Parathyroid adenoma (tissue), 2 donors: ENCODE results near the gene CTCFL.

Source experiments
- H2AFZ ChIP-seq: fragments of 300-600 bp; sonication (generic); one replicate; pipeline ENCODE4 v1.7.0; 2017; ENCODE audit warnings: antibody characterized with exemption, mild to moderate bottlenecking
- H3K27ac ChIP-seq: fragments of 300-600 bp; sonication (generic); one replicate; pipeline ENCODE4 v1.7.0; 2017
- H3K27me3 ChIP-seq: fragments of 300-600 bp; sonication (generic); one replicate; pipeline ENCODE4 v1.7.0; 2017; ENCODE audit warnings: low read length; ENCODE audit not compliant: control insufficient read depth, insufficient read depth
- H3K36me3 ChIP-seq: fragments of 300-600 bp; sonication (generic); one replicate; pipeline ENCODE4 v1.7.0; 2017; ENCODE audit warnings: low read length; ENCODE audit not compliant: control insufficient read depth, insufficient read depth
- H3K4me1 ChIP-seq: fragments of 300-600 bp; sonication (generic); one replicate; pipeline ENCODE4 v1.7.0; 2017; ENCODE audit warnings: control low read depth
- H3K4me2 ChIP-seq: fragments of 300-600 bp; sonication (generic); one replicate; pipeline ENCODE4 v1.7.0; 2017; ENCODE audit warnings: low read length
- H3K4me3 ChIP-seq: fragments of 300-600 bp; sonication (generic); one replicate; pipeline ENCODE4 v1.7.0; 2017; ENCODE audit warnings: low read depth, low read length
- H3K79me2 ChIP-seq: fragments of 300-600 bp; sonication (generic); one replicate; pipeline ENCODE4 v1.7.0; 2017; ENCODE audit warnings: control low read depth
- H3K9ac ChIP-seq: fragments of 300-600 bp; sonication (generic); one replicate; pipeline ENCODE4 v1.7.0; 2017; ENCODE audit warnings: mild to moderate bottlenecking
- H3K9me3 ChIP-seq: fragments of 300-600 bp; sonication (generic); one replicate; pipeline ENCODE4 v1.7.0; 2017; ENCODE audit warnings: low read length; ENCODE audit not compliant: control insufficient read depth
- TF ChIP-seq, protein P1 (sequence below): fragments of 300-600 bp; sonication (generic); IDR thresholded peaks from one replicate; pipeline ENCODE4 v1.7.0; 2017; ENCODE audit warnings: antibody characterized with exemption, mild to moderate bottlenecking
- donor health status: primary hyperparathyroidism.

CTCFL gene

GRCh38 chr20:57450419-57450818 lies 74.5 kb downstream of the CTCFL start:
- Histone ChIP-seq H3K4me3 (no peak overlapping the region), H3K4me2 (no peak overlapping the region), H2AFZ (no peak overlapping the region), H3K79me2 (no peaks in the 10 kb centered on the region), H3K27ac (no peak overlapping the region), H3K27me3 (no peaks in the 10 kb centered on the region), H3K4me1 (no peaks in the 10 kb centered on the region), H3K9me3 (no peaks in the 10 kb centered on the region), H3K36me3 (no peaks in the 10 kb centered on the region), H3K9ac (no peak overlapping the region)
- TF ChIP-seq, protein P1, sequence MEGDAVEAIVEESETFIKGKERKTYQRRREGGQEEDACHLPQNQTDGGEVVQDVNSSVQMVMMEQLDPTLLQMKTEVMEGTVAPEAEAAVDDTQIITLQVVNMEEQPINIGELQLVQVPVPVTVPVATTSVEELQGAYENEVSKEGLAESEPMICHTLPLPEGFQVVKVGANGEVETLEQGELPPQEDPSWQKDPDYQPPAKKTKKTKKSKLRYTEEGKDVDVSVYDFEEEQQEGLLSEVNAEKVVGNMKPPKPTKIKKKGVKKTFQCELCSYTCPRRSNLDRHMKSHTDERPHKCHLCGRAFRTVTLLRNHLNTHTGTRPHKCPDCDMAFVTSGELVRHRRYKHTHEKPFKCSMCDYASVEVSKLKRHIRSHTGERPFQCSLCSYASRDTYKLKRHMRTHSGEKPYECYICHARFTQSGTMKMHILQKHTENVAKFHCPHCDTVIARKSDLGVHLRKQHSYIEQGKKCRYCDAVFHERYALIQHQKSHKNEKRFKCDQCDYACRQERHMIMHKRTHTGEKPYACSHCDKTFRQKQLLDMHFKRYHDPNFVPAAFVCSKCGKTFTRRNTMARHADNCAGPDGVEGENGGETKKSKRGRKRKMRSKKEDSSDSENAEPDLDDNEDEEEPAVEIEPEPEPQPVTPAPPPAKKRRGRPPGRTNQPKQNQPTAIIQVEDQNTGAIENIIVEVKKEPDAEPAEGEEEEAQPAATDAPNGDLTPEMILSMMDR = no peak

DNA sequence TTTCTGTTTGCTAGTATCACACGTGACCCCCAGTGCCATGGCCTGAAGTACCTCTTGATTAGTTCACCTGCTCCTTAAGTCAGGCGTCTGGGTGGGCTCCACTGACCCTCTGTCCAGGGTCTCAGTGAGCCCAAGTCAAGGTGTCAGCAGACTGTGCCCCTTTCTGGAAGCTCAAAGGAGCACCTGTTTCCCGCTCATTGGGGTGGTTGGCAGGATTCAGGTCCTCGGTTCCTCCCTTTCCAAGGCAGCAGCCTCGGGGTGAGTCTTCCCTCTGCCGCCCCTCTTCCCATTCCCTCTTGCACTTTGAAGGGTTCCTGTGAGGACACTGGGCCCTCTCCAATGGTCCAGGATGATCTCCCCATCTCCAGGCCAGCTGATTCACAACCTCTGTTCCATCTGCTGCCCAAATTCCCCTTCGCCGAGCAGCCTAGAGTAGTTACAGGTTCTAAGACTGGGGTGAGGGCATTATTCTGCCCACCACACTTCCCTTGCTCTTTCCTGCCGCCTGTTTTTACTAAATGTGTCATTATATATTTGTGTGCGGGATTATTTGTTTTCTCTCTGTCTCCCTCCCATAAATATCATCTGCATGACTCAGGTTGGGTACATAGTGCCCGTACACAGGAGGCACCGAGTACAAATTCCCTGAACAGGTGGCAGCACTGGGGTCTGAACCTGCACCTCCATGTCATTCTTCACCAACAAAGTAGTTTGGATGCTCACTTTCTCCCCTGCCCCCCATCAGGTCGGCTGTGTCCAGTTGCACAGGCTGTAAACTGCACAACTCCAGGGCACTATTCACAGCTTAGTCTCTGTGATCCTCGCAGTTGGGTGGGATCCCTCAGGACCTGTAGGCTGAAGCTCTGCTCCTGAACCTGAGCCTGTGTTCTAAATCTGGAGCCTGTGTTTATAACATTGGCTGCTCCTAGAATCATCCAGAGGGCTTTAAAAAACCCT lies 75.3 kb downstream of the CTCFL start:
- no peaks in the 10 kb centered on the region for H3K27me3 ChIP-seq
- H3K4me1 ChIP-seq = no peaks in the 10 kb centered on the region
- H3K9me3 ChIP-seq = no peaks in the 10 kb centered on the region
- H3K4me2 ChIP-seq = no peak overlapping the region
- H3K27ac ChIP-seq = no peak overlapping the region
- H3K36me3 ChIP-seq = no peaks in the 10 kb centered on the region
- no peak overlapping the region for H3K9ac ChIP-seq
- H2AFZ ChIP-seq = no peak overlapping the region
- H3K4me3 ChIP-seq = no peak overlapping the region
- TF ChIP-seq, protein P1 = no peak
- H3K79me2 ChIP-seq = no peaks in the 10 kb centered on the region

- no peak overlapping the region for H2AFZ ChIP-seq
- no peak overlapping the region for H3K4me3 ChIP-seq
- H3K27ac ChIP-seq = no peak overlapping the region
- no peaks in the 10 kb centered on the region for H3K9me3 ChIP-seq
- H3K36me3 ChIP-seq = no peaks in the 10 kb centered on the region
- no peak overlapping the region for H3K4me2 ChIP-seq
- H3K4me1 ChIP-seq = no peaks in the 10 kb centered on the region
- TF ChIP-seq, protein P1 = no peak
- no peaks in the 10 kb centered on the region for H3K79me2 ChIP-seq
- H3K27me3 ChIP-seq = no peaks in the 10 kb centered on the region
- no peak overlapping the region for H3K9ac ChIP-seq
These were observed 76.1 kb downstream of the CTCFL start for GRCh38 chr20:57448764-57449354.
